K562 (cell line): Measurements from ENCODE around the gene NINJ2. TPM values are rescaled to one million over a fixed set of nuclear protein-coding genes. Genes with fewer than 3 reads are reported as not detected.

Experiments used
- ATF7 ChIP-seq: fragments of 450-650 bp; IDR thresholded peaks from 2 replicates; pipeline ENCODE4 v1.7.1; 2014; ENCODE audit warnings: mild to moderate bottlenecking, moderate library complexity
- CREB1 ChIP-seq, 2 experiments: sonication (generic) in 1 of 2; formaldehyde crosslinking in 1 of 2; IDR thresholded peaks; 2 replicates each; pipeline versions ENCODE4 v1.6.1 to v1.8.0; 2012 to 2022; ENCODE audit warnings: inconsistent platforms in 1 of 2, mild to moderate bottlenecking in 1 of 2, missing genetic modification reagents in 1 of 2, moderate library complexity in 1 of 2
- DMBX1 ChIP-seq: fragments of 250-450 bp; sonication (Bioruptor Pico); IDR thresholded peaks from 2 replicates; pipeline ENCODE4 v1.8.0; 2022; ENCODE audit warnings: inconsistent platforms, mild to moderate bottlenecking, moderate library complexity, borderline replicate concordance
- E2F3 ChIP-seq: fragments of 250-450 bp; sonication (Bioruptor Pico); IDR thresholded peaks from 2 replicates; pipeline ENCODE4 v1.4.0; 2020; ENCODE audit warnings: mild to moderate bottlenecking
- ELF1 ChIP-seq: fragments of 200-800 bp; sonication (Bioruptor generic); IDR thresholded peaks from 2 replicates; pipeline ENCODE4 v1.6.1; 2016; ENCODE audit warnings: missing genetic modification characterization, missing compliant biosample characterization
- ERF ChIP-seq: fragments of 450-650 bp; formaldehyde crosslinking; IDR thresholded peaks from 2 replicates; pipeline ENCODE4 v1.4.0; 2020; ENCODE audit warnings: mild to moderate bottlenecking, mixed read lengths
- GABPB1 ChIP-seq: sonication (generic); formaldehyde crosslinking; IDR thresholded peaks from 2 replicates; pipeline ENCODE4 v1.8.0; 2022; ENCODE audit warnings: mild to moderate bottlenecking, missing genetic modification reagents
- GABPB2 ChIP-seq: fragments of 250-450 bp; sonication (Bioruptor Pico); conservative IDR thresholded peaks from 2 replicates; pipeline ENCODE4 v1.5.1; 2021; ENCODE audit warnings: mild to moderate bottlenecking
- HIVEP1 ChIP-seq: fragments of 250-450 bp; sonication (Bioruptor Pico); IDR thresholded peaks from 2 replicates; pipeline ENCODE4 v1.4.0; 2020; ENCODE audit warnings: mild to moderate bottlenecking
- KLF6 ChIP-seq: fragments of 250-450 bp; sonication (Bioruptor Pico); IDR thresholded peaks from 2 replicates; pipeline ENCODE4 v1.4.0; 2020; ENCODE audit warnings: mild to moderate bottlenecking, moderate library complexity, borderline replicate concordance
- L3MBTL2 ChIP-seq: fragments of 450-650 bp; IDR thresholded peaks from 2 replicates; pipeline ENCODE4 v1.6.1; 2016; ENCODE audit warnings: mild to moderate bottlenecking, moderate library complexity
- MBD1 ChIP-seq: fragments of 250-450 bp; sonication (Bioruptor Pico); IDR thresholded peaks from 2 replicates; pipeline ENCODE4 v1.8.0; 2022; ENCODE audit warnings: inconsistent platforms
- NFATC3 ChIP-seq: fragments of 450-650 bp; IDR thresholded peaks from 2 replicates; pipeline ENCODE4 v1.6.1; 2017; ENCODE audit warnings: mild to moderate bottlenecking
- POLR2A ChIP-seq: fragments of 450-650 bp; conservative IDR thresholded peaks from 2 replicates; pipeline ENCODE4 v1.6.1; 2016
- POLR2H ChIP-seq: IDR thresholded peaks from 2 replicates; pipeline ENCODE4 v1.6.1; 2016; ENCODE audit warnings: missing genetic modification characterization, low read depth, mild to moderate bottlenecking, control low read depth, missing compliant biosample characterization, moderate library complexity
- RBFOX2 ChIP-seq: fragments of 200-400 bp; formaldehyde crosslinking; IDR thresholded peaks from 2 replicates; pipeline ENCODE4 v1.6.1; 2017; ENCODE audit warnings: low read depth, mild to moderate bottlenecking, low read length, moderate library complexity
- SMAD4 ChIP-seq: fragments of 250-450 bp; sonication (Bioruptor Pico); conservative IDR thresholded peaks from 2 replicates; pipeline ENCODE4 v1.8.0; 2021; ENCODE audit warnings: inconsistent platforms, mild to moderate bottlenecking, moderate library complexity
- TOE1 ChIP-seq, 2 experiments: fragments of 450-650 bp in 1 of 2; sonication (generic) in 1 of 2; formaldehyde crosslinking in 1 of 2; IDR thresholded peaks; 2 replicates each; pipeline versions ENCODE4 v1.7.1 to v1.8.0; 2016 to 2022; ENCODE audit warnings: borderline replicate concordance in 2 of 2, mild to moderate bottlenecking in 2 of 2, antibody characterized with exemption in 1 of 2, inconsistent platforms in 1 of 2, low read depth in 1 of 2, missing genetic modification reagents in 1 of 2, moderate library complexity in 1 of 2
- USF2 ChIP-seq: sonication (generic); formaldehyde crosslinking; IDR thresholded peaks from 2 replicates; pipeline ENCODE4 v1.5.0; 2020; ENCODE audit warnings: missing genetic modification reagents
- ZBTB33 ChIP-seq: sonication (generic); formaldehyde crosslinking; IDR thresholded peaks from 2 replicates; pipeline ENCODE4 v1.8.1; 2023; ENCODE audit warnings: mild to moderate bottlenecking, missing genetic modification reagents
- ZNF512 ChIP-seq: IDR thresholded peaks from 2 replicates; pipeline ENCODE4 v1.6.1; 2016; ENCODE audit warnings: missing genetic modification characterization, missing compliant biosample characterization
- ZNF583 ChIP-seq: fragments of 250-450 bp; sonication (Bioruptor Pico); IDR thresholded peaks from 2 replicates; pipeline ENCODE4 v1.4.0; 2020
- polyA plus RNA-seq, 8 experiments: library from polyadenylated mRNA; depleted of rRNA in 4 of 8; stranded (reverse) in 5 of 8; unstranded in 3 of 8; fragments of >200 nt; fragmentation: Nextera tagmentation in 2 of 8; fragmentation: Illumina TruSeq in 1 of 8; extraction: Ambion mirVana in 2 of 8; extraction: Trizol in 1 of 8; gene quantifications; 2 replicates each; pipeline versions ENCODE4 v1.2.1 to v1.2.3, GENCODE V29; 2011 to 2014; ENCODE audit warnings: inconsistent platforms in 1 of 8, missing spikeins in 1 of 8
- total RNA-seq, 7 experiments: library from RNA; depleted of rRNA in 6 of 7; stranded (reverse); fragments of >200 nt in 6 of 7; fragmentation: Illumina TruSeq in 2 of 7; extraction: Trizol in 2 of 7; gene quantifications; 2 replicates each; pipeline versions ENCODE4 v1.2.1 to v1.2.3, GENCODE V29; 2011 to 2021; ENCODE audit warnings: low replicate concordance in 1 of 7

Gene NINJ2
- total and polyA plus RNA-seq, 9 of the 15 experiments (the other 6 are each of a cell fraction or from before 2014, with no cell fraction given): 2.6 to 16.0 (median 4.5) TPM

- TF ChIP-seq USF2 (CRISPR knock-in tag): peak; percentile 90
- TF ChIP-seq ELF1 (tag): peak; percentile 78
- TF ChIP-seq KLF6 (CRISPR knock-in tag): peak; percentile 16; the same call in 1 of the 2 replicates
- TF ChIP-seq ERF (CRISPR knock-in tag): 0 out of 2 replicates have a peak, but pooled peaks have one; percentile 14
- 0 out of 2 replicates have a peak, but pooled peaks have one; percentile 23 for TF ChIP-seq ZNF583 (CRISPR knock-in tag)
- TF ChIP-seq L3MBTL2: peak; percentile 96
- TF ChIP-seq RBFOX2: peak; percentile 85
- TF ChIP-seq MBD1 (CRISPR knock-in tag): no peak
- peak; percentile 79 for TF ChIP-seq GABPB1 (CRISPR knock-in tag)
- no peak for TF ChIP-seq ZNF512
- TF ChIP-seq POLR2A: peak; percentile 34; the same call in 1 of the 2 replicates
- 0 out of 2 replicates have a peak, but pooled peaks have one; percentile 22 for TF ChIP-seq ATF7
- TF ChIP-seq GABPB2 (CRISPR knock-in tag): no peak
- no peak for TF ChIP-seq POLR2H
- peak; percentile 87 for TF ChIP-seq SMAD4 (CRISPR knock-in tag)
- no peak for TF ChIP-seq HIVEP1
- no peak for TF ChIP-seq NFATC3
- no peak for TF ChIP-seq CREB1 (IDR thresholded peaks at IDR 0.05)
- 0 out of 2 replicates have a peak, but pooled peaks have one; percentile 38 for TF ChIP-seq CREB1 (CRISPR knock-in tag; IDR thresholded peaks at IDR 0.05)
- TF ChIP-seq TOE1 (IDR thresholded peaks at IDR 0.05; ENCODE audit: borderline replicate concordance): peak; percentile 36; the same call in 1 of the 2 replicates
- TF ChIP-seq TOE1 (CRISPR knock-in tag; IDR thresholded peaks at IDR 0.05; ENCODE audit: borderline replicate concordance, low read depth): no peak
- peak; percentile 81 for TF ChIP-seq DMBX1
- peak; percentile 87 for TF ChIP-seq ZBTB33
- TF ChIP-seq E2F3 (CRISPR knock-in tag): peak; percentile 70; the same call in 1 of the 2 replicates
Observed at GRCh38 chr12:575948-576614, 87.2 kb downstream of the NINJ2 start (continued).
